ENCODE results near the gene NR1I3.

Gene NR1I3

DNA sequence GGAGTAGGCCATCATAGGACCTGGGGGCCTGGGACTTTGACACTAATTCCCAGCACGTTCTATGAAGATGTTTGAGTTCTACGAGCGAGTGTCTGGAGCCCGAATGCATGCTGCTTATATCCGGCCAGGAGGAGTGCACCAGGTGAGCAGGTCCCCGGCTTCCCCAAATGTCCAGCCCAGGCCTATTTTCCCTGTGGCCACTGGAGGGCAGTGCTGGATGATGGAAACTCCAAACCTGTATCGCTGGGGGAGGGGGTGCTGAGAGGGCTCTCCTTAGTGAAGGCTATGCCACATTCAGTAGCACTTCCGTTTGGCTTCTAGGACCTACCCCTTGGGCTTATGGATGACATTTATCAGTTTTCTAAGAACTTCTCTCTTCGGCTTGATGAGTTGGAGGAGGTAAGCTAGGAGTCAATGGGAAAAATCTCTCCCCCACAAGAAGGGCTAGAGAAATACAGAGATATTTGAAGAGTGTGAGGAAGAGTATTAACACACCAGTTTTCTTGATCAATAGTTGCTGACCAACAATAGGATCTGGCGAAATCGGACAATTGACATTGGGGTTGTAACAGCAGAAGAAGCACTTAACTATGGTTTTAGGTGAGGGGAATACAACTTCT lies 28.1 kb downstream of the NR1I3 start:
- no peak overlapping the region for H3K4me3 ChIP-seq (ENCODE audit: low read depth, low read length, poor library complexity, severe bottlenecking)
- no peaks in the 10 kb centered on the region for H3K79me2 ChIP-seq (ENCODE audit: insufficient read depth, low read length)
- H2AFZ ChIP-seq (ENCODE audit: low read length): no peak overlapping the region
- H3K9ac ChIP-seq (ENCODE audit: low read length): no peak overlapping the region
- H3K27me3 ChIP-seq (ENCODE audit: insufficient read depth, low read length): no peaks in the 10 kb centered on the region
- no peaks in the 10 kb centered on the region for H3K4me1 ChIP-seq (ENCODE audit: insufficient read depth, low read length, severe bottlenecking)
- no peaks in the 10 kb centered on the region for H4K20me1 ChIP-seq (ENCODE audit: insufficient read depth, low read length)
- no peak overlapping the region for H3K27ac ChIP-seq (ENCODE audit: low read depth, low read length, poor library complexity, severe bottlenecking)
- H3K4me2 ChIP-seq (ENCODE audit: low read length): no peak overlapping the region
- peaks cover 81% of the 10 kb centered on the region for H3K36me3 ChIP-seq (ENCODE audit: insufficient read depth, low read length)
- no peaks in the 10 kb centered on the region for H3K9me2 ChIP-seq (ENCODE audit: low read depth, low read length)
- TF ChIP-seq EZH2 (IDR thresholded peaks at IDR 0.05; ENCODE audit: borderline replicate concordance, low read length): no peak
- TF ChIP-seq, protein P1, sequence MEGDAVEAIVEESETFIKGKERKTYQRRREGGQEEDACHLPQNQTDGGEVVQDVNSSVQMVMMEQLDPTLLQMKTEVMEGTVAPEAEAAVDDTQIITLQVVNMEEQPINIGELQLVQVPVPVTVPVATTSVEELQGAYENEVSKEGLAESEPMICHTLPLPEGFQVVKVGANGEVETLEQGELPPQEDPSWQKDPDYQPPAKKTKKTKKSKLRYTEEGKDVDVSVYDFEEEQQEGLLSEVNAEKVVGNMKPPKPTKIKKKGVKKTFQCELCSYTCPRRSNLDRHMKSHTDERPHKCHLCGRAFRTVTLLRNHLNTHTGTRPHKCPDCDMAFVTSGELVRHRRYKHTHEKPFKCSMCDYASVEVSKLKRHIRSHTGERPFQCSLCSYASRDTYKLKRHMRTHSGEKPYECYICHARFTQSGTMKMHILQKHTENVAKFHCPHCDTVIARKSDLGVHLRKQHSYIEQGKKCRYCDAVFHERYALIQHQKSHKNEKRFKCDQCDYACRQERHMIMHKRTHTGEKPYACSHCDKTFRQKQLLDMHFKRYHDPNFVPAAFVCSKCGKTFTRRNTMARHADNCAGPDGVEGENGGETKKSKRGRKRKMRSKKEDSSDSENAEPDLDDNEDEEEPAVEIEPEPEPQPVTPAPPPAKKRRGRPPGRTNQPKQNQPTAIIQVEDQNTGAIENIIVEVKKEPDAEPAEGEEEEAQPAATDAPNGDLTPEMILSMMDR (IDR thresholded peaks at IDR 0.05; ENCODE audit: low read length): peak; percentile 85
- no peaks in the 10 kb centered on the region for H3K9me3 ChIP-seq (ENCODE audit: low read length)
- no peaks in the 10 kb centered on the region for H3F3A ChIP-seq (ENCODE audit: insufficient read depth, low read length)

GRCh38 chr1:161207173-161207572 lies 30.8 kb downstream of the NR1I3 start:
- Histone ChIP-seq H2AFZ (ENCODE audit: low read length) (no peak overlapping the region), H3K36me3 (ENCODE audit: insufficient read depth, low read length) (peaks cover 68% of the 10 kb centered on the region), H3K4me3 (ENCODE audit: low read depth, low read length, poor library complexity, severe bottlenecking) (no peak overlapping the region), H3K9ac (ENCODE audit: low read length) (no peak overlapping the region), H3F3A (ENCODE audit: insufficient read depth, low read length) (no peaks in the 10 kb centered on the region), H3K79me2 (ENCODE audit: insufficient read depth, low read length) (no peaks in the 10 kb centered on the region), H3K27me3 (ENCODE audit: insufficient read depth, low read length) (no peaks in the 10 kb centered on the region), H3K4me2 (ENCODE audit: low read length) (no peak overlapping the region), H4K20me1 (ENCODE audit: insufficient read depth, low read length) (no peaks in the 10 kb centered on the region), H3K9me2 (ENCODE audit: low read depth, low read length) (no peaks in the 10 kb centered on the region), H3K27ac (ENCODE audit: low read depth, low read length, poor library complexity, severe bottlenecking) (no peak overlapping the region), H3K4me1 (ENCODE audit: insufficient read depth, low read length, severe bottlenecking) (peaks cover 12% of the 10 kb centered on the region), H3K9me3 (ENCODE audit: low read length) (no peaks in the 10 kb centered on the region)
- TF ChIP-seq EZH2 (IDR thresholded peaks at IDR 0.05; ENCODE audit: borderline replicate concordance, low read length): no peak
- TF ChIP-seq, protein P1 (IDR thresholded peaks at IDR 0.05; ENCODE audit: low read length): no peak

DNA sequence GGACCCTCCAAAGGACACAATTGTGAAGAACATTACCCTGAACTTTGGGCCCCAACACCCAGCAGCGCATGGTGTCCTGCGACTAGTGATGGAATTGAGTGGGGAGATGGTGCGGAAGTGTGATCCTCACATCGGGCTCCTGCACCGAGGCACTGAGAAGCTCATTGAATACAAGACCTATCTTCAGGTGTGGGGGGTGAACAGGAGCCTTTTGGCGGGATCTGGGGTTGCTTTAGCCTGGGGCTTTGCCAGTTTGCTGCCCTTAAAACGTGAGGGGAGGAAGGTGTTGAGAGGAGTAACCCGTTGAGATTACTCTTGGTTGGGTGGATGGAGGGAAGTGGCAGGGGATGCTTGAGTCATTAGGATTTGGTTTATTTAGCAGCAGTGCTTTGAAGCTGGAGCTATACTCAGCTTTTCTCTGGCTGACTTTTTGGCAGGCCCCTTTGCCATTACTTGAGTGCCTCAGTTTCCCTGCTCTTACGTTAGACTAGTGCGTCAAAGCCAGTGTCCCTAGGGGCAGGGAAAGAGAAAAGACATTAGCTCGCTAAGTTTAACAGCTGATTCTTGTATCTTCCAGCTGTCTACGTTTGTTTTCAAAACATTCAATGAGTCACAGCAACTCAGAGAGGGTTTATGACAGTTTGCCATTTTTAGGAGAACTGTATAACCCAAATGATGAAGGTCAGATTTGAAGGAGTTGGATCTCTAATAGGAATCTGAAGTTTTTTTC lies 31.4 kb downstream of the NR1I3 start:
- Histone ChIP-seq H3K79me2 (ENCODE audit: insufficient read depth, low read length) (no peaks in the 10 kb centered on the region), H3K4me2 (ENCODE audit: low read length) (no peak overlapping the region), H2AFZ (ENCODE audit: low read length) (no peak overlapping the region), H3K9me2 (ENCODE audit: low read depth, low read length) (no peaks in the 10 kb centered on the region), H3K9me3 (ENCODE audit: low read length) (no peaks in the 10 kb centered on the region), H3K9ac (ENCODE audit: low read length) (no peak overlapping the region), H3K27ac (ENCODE audit: low read depth, low read length, poor library complexity, severe bottlenecking) (no peak overlapping the region), H3K27me3 (ENCODE audit: insufficient read depth, low read length) (no peaks in the 10 kb centered on the region), H3K36me3 (ENCODE audit: insufficient read depth, low read length) (peaks cover 62% of the 10 kb centered on the region), H3K4me3 (ENCODE audit: low read depth, low read length, poor library complexity, severe bottlenecking) (no peak overlapping the region), H4K20me1 (ENCODE audit: insufficient read depth, low read length) (no peaks in the 10 kb centered on the region), H3K4me1 (ENCODE audit: insufficient read depth, low read length, severe bottlenecking) (peaks cover 15% of the 10 kb centered on the region), H3F3A (ENCODE audit: insufficient read depth, low read length) (no peaks in the 10 kb centered on the region)
- TF ChIP-seq, protein P1 (IDR thresholded peaks at IDR 0.05; ENCODE audit: low read length): no peak
- TF ChIP-seq EZH2 (IDR thresholded peaks at IDR 0.05; ENCODE audit: borderline replicate concordance, low read length): no peak
